NT2/D1 (cell line): Measurements from ENCODE around the gene IL26.

Experiments
- SUZ12 ChIP-seq: IDR thresholded peaks from 2 replicates; pipeline ENCODE4 v1.6.1; 2011; ENCODE audit not compliant: insufficient read length, insufficient read depth; ENCODE audit errors: extremely low read depth
- YY1 ChIP-seq: IDR thresholded peaks from 2 replicates; pipeline ENCODE4 v1.6.1; 2011; ENCODE audit not compliant: insufficient read length, insufficient read depth
- ZNF274 ChIP-seq: IDR thresholded peaks from 2 replicates; pipeline ENCODE4 v1.6.1; 2011; ENCODE audit warnings: mild to moderate bottlenecking, low read depth, low read length

DNA sequence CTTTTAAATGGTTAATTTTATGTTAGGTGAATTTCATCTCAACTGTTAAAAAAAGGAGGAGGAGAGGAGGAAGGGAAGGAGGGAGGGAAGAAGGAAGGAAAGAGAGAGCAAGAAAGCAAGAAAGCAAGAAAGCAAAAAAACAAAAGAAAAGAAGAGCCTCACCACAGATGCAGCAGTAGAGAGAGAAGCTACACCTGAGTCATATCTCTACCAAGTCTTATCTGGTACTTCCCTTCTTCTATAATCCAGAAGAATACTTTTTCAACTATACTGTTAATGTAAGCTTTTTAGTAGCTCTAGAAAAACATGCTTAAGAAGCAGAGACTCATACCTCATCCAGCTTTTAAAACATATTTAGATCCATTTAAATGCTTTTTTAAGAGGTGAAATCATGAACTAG is 5.6 kb upstream of the IL26 start:
- TF ChIP-seq YY1 (no peak), ZNF274 (no peak), SUZ12 (no peak)
